ENCODE data around the gene FXYD6. TPM values are rescaled to one million over a fixed set of nuclear protein-coding genes. Genes with fewer than 3 reads are reported as not detected.
A peak's percentile ranks its signal among the peaks of the same experiment; 100 is the strongest.

Gene FXYD6
- total RNA-seq, 1 experiment from 2014 or later, result 12.2 TPM

DNA sequence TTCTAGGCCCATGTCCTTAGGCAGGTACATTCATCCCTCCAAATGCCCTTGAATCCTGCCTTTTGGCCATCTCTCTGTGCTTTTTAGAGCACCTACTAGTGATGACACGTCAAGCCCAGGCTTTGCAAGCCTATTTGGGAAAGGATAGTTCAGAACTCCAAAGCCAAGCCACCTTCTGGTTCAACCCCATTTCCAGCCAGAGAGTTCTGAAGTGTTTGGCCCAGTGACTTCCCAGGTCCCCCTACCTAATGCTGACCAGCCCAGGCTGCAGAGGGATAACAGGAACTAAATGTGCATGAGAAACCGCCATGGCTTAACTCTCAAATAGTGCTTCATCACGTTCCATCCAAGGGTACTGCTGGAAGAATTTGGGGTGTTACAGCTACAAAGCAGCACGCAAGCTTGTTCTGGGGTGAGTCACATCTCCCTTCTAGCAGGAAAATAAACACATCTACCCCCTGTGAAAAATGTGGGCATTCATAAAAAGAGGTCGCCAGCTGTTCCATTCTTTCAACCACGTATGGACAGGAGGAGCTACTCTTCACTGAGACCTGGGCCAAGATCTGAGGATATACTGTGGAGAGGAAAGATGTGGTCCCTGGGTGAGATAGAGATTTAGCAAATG lies 2.0 kb upstream of the FXYD6 start:
- ChIA-PET CTCF (no interaction called here), POLR2A (ENCODE audit: low non-redundant PET) (interaction anchor here (2.1 kb wide), 1 partner anchor 29 kb away, joined by 5 read pairs; no protein-coding TSS in a partner anchor)
- peaks cover 11% of the 10 kb centered on the region for H3K4me1 ChIP-seq (ENCODE audit: insufficient read depth, low read length, poor library complexity, severe bottlenecking)
- no peak overlapping the region for H3K27ac ChIP-seq (ENCODE audit: low read depth, low read length, poor library complexity, severe bottlenecking)
- H3K27me3 ChIP-seq (replicated peaks; ENCODE audit: insufficient read depth, low read depth, low read length, poor library complexity), result peaks cover 22% of the 10 kb centered on the region
- no peak for TF ChIP-seq EZH2 (IDR thresholded peaks at IDR 0.05; ENCODE audit: borderline replicate concordance, low read depth, low read length, poor library complexity, severe bottlenecking)
- TF ChIP-seq, protein P1, sequence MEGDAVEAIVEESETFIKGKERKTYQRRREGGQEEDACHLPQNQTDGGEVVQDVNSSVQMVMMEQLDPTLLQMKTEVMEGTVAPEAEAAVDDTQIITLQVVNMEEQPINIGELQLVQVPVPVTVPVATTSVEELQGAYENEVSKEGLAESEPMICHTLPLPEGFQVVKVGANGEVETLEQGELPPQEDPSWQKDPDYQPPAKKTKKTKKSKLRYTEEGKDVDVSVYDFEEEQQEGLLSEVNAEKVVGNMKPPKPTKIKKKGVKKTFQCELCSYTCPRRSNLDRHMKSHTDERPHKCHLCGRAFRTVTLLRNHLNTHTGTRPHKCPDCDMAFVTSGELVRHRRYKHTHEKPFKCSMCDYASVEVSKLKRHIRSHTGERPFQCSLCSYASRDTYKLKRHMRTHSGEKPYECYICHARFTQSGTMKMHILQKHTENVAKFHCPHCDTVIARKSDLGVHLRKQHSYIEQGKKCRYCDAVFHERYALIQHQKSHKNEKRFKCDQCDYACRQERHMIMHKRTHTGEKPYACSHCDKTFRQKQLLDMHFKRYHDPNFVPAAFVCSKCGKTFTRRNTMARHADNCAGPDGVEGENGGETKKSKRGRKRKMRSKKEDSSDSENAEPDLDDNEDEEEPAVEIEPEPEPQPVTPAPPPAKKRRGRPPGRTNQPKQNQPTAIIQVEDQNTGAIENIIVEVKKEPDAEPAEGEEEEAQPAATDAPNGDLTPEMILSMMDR (conservative IDR thresholded peaks at IDR 0.05; ENCODE audit: low read depth, low read length), result no peak
- H3K9me3 ChIP-seq (ENCODE audit: low read depth, low read length, poor library complexity, severe bottlenecking), result no peaks in the 10 kb centered on the region
- H3K36me3 ChIP-seq (ENCODE audit: insufficient read depth, low read length, poor library complexity, severe bottlenecking), result no peaks in the 10 kb centered on the region
- H3K4me3 ChIP-seq (ENCODE audit: low read depth, low read length, poor library complexity, severe bottlenecking), result no peak overlapping the region
- intact Hi-C loops (cut with micrococcal nuclease; ENCODE audit: unreplicated experiment), result no loop called here
- no peak for DNase-seq (ENCODE audit: low spot score)
- no TSS peak for BruUV-seq (replicated peaks)

DNA sequence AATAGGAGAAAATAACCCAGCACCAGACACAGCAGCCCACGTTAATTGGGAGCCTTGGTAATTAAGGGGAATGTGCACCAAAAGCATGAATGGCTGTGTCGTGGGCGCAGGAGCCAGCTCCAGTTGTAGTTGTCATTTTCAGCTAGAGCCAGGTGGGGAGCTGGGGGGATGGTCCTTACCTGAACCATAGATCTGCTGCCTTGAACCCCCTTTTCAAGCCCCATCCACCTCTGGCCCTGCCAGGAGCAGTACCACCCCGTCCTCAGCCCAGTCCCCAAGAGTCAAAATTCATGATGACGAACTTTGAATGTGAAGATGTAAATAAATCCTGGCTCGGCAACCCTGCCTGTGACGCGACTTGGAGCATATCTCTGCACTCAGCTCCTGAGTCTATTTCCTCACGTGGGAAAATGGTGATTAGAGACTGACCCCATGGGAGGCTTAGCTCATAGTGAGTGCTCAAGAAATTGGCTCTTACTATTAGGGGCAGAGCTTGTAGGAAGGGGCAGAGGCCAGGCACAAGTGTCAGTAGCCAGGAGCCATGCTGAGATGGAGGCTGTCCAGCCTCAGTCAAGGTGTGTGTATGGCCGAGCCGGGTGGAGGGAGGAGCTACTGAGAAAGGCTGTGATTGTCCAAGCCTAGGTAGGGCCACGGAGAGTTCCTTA lies 794 bp upstream of the FXYD6 start:
- DNase-seq (ENCODE audit: low spot score), result no peak
- BruUV-seq (replicated peaks), result no TSS peak
- Histone ChIP-seq H3K4me3 (ENCODE audit: low read depth, low read length, poor library complexity, severe bottlenecking) (peak overlapping the region; percentile 68), H3K36me3 (ENCODE audit: insufficient read depth, low read length, poor library complexity, severe bottlenecking) (no peaks in the 10 kb centered on the region), H3K27ac (ENCODE audit: low read depth, low read length, poor library complexity, severe bottlenecking) (no peak overlapping the region), H3K9me3 (ENCODE audit: low read depth, low read length, poor library complexity, severe bottlenecking) (no peaks in the 10 kb centered on the region), H3K4me1 (ENCODE audit: insufficient read depth, low read length, poor library complexity, severe bottlenecking) (peaks cover 11% of the 10 kb centered on the region), H3K27me3 (replicated peaks; ENCODE audit: insufficient read depth, low read depth, low read length, poor library complexity) (peaks cover 22% of the 10 kb centered on the region)
- CTCF ChIA-PET, result interaction anchor here (1.0 kb wide), 1 partner anchor 69 kb away, joined by 3 read pairs; no protein-coding TSS in a partner anchor
- intact Hi-C loops (cut with micrococcal nuclease; ENCODE audit: unreplicated experiment), result no loop called here
- POLR2A ChIA-PET (ENCODE audit: low non-redundant PET), result interaction anchor here (2.1 kb wide), 1 partner anchor 30 kb away, joined by 5 read pairs; no protein-coding TSS in a partner anchor
- TF ChIP-seq, protein P1 (conservative IDR thresholded peaks at IDR 0.05; ENCODE audit: low read depth, low read length), result no peak
- no peak for TF ChIP-seq EZH2 (IDR thresholded peaks at IDR 0.05; ENCODE audit: borderline replicate concordance, low read depth, low read length, poor library complexity, severe bottlenecking)

DNA sequence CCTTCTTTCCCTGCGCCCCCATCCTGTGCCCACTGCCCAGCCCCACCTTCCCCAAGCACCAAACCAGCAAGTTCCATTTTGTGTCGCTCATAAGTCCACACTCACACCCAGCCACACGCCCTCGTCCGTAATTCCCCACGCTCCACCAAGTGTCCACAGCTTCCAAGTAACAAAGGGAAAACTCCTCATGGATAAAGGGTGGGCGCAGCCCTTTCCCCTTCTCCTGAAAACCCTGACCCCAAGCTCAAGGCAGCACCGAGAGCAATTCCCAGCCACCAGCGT lies 458 bp downstream of the FXYD6 start:
- POLR2A ChIA-PET (ENCODE audit: low non-redundant PET), result interaction anchor here (2.1 kb wide), 1 partner anchor 31 kb away, joined by 5 read pairs; no protein-coding TSS in a partner anchor

More for the DNA sequence above, 458 bp downstream of the FXYD6 start:
- Histone ChIP-seq H3K36me3 (ENCODE audit: insufficient read depth, low read length, poor library complexity, severe bottlenecking) (no peaks in the 10 kb centered on the region), H3K27ac (ENCODE audit: low read depth, low read length, poor library complexity, severe bottlenecking) (peak overlapping the region; percentile 14), H3K27me3 (replicated peaks; ENCODE audit: insufficient read depth, low read depth, low read length, poor library complexity) (peaks cover 19% of the 10 kb centered on the region), H3K9me3 (ENCODE audit: low read depth, low read length, poor library complexity, severe bottlenecking) (no peaks in the 10 kb centered on the region), H3K4me1 (ENCODE audit: insufficient read depth, low read length, poor library complexity, severe bottlenecking) (peaks cover 11% of the 10 kb centered on the region), H3K4me3 (ENCODE audit: low read depth, low read length, poor library complexity, severe bottlenecking) (peak overlapping the region; percentile 68)
- CTCF ChIA-PET, result no interaction called here
- BruUV-seq (replicated peaks), result no TSS peak
- intact Hi-C loops (cut with micrococcal nuclease; ENCODE audit: unreplicated experiment), result no loop called here
- TF ChIP-seq, protein P1 (conservative IDR thresholded peaks at IDR 0.05; ENCODE audit: low read depth, low read length), result no peak
- no peak for TF ChIP-seq EZH2 (IDR thresholded peaks at IDR 0.05; ENCODE audit: borderline replicate concordance, low read depth, low read length, poor library complexity, severe bottlenecking)
- DNase-seq (ENCODE audit: low spot score), result no peak

Data from A673 (cell line).